HG03025 (cell line): ENCODE measurements around the gene TOMM40L.
"Not testable (repeated sequence)": the region's sequence is repeated elsewhere in the genome, so short reads cannot be mapped to it uniquely, and the experiment has no call there.

Experiments used
- ATAC-seq: cut with Tn5 transposase; IDR thresholded peaks from one replicate; pipeline ENCODE4 v1.9.1; 2021; ENCODE audit warnings: mild to moderate bottlenecking, moderate library complexity; ENCODE audit not compliant: unreplicated experiment, low FRiP score

The TOMM40L gene

DNA sequence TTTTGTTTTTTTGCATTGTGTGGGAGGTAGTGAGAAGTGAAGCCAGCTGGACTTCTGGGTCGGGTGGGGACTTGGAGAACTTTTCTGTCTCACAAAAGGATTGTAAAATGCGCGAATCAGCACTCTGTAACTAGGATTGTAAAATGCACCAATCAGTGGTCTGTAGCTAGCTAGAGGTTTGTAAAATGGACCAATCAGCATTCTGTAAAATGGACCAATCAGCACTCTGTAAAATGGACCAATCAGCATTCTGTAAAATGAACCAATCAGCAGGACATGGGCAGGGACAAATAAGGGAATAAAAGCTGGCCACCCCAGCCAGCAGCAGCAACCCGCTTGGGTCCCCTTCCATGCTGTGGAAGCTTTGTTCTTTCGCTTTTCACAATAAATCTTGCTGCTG lies 24.2 kb downstream of the TOMM40L start:
- not testable (repeated sequence) for ATAC-seq

DNA sequence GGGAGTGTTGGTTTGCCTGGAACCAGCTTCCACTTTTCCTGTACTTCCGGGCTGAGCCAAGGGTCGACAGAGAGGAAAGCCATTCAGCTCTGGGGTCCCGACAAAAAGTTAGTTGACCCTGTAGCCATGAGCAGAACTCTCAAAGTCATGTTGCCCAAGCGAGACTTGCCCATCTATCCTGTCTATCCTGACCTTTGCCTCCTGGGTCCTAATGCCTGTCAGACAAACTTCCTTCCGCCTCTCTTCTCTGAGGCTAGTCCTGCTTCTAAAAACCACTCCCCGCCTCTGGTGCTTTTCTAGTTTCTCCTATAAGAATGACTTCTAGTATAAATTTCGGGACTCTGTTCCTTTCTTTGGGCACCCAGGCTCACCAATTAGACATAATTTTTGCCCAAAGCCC lies 25.0 kb downstream of the TOMM40L start:
- ATAC-seq = no peak

GRCh38 chr1:161251579-161251978 lies 25.7 kb downstream of the TOMM40L start:
- no peak for ATAC-seq

DNA sequence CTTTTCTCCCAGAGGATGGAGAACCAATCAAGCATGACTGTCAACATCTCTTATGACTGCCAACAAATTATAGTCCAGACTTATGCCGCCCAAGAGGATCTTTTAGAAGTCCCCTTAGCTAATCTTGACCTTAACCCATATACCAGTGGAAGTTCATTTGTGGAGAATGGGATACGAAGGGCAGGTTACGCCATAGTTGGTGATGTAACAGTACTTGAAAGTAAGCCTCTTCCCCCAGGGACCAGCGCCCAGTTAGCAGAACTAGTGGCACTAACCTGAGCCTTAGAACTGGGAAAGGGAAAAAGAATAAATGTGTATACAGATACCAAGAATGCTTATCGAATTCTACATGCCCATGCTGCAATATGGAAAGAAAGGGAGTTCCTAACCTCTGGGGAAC lies 29.4 kb downstream of the TOMM40L start:
- not testable (repeated sequence) for ATAC-seq

DNA sequence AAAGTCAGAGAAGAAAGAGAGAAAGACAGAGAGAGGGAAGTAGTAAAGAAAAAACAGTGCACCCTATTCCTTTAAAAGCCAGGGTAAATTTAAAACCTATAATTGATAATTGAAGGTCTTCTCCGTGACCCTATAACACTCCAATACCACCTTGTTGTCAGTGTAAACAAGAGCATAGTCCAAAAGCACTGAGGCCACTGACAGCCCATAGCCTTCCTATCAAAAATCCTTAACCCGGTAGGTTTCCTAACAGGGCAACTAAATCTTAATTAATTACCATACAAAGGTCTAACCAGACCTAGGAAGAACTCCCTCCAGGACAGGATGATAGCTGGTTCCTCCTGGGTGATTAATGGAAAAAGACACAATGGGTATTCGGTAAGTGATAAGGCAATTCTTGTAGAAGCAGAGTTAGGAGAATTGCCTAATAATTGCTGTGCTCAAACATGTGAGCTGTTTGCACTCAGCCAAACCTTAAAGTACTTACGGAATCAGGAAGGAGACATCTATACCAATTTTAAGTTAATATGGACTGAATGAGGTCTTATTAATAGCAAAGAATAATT lies 30.2 kb downstream of the TOMM40L start:
- ATAC-seq = not testable (repeated sequence)

DNA sequence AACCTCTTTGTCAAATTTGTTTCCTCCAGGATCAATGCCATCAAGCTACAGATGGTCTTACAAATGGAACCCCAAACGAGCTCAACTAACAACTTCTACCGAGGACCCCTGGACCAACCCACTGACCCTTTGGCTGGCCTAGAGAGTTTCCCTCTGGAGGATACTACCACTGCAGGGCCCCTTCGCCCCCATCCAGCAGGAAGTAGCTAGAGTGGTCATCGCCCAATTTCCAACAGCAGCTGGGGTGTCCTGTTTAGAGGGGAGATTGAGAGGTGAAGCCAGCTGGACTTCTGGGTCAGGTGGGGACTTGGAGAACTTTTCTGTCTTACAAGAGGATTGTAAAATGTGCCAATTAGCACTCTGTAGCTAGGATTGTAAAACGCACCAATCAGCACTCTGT lies 31.2 kb downstream of the TOMM40L start:
- not testable (repeated sequence) for ATAC-seq

- no peak for ATAC-seq
Observed at GRCh38 chr1:161258439-161259344, 32.8 kb downstream of the TOMM40L start, which contains the start of gene PCP4L1. Gene PCP4L1 (plus strand): TSS chr1:161258745. CDS start chr1:161258975, 230 bp downstream.

DNA sequence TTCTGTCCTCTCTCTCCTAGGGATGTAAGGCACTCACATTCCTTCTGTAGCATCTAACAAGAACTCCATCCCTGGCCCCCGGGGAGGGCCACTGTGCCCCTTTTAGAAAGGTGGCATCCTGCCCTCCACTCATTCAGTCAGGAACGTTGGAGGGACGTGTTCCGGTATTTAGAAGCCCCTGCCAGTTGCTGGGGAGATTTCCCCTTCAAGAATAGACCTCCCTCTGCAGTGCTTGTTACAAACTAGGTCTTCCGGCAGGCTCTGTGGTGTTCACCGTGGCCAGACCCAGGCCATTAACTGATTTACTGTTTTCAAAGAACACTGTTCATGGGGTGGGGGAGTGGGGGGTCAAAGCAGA lies 33.5 kb downstream of the TOMM40L start:
- no peak for ATAC-seq

DNA sequence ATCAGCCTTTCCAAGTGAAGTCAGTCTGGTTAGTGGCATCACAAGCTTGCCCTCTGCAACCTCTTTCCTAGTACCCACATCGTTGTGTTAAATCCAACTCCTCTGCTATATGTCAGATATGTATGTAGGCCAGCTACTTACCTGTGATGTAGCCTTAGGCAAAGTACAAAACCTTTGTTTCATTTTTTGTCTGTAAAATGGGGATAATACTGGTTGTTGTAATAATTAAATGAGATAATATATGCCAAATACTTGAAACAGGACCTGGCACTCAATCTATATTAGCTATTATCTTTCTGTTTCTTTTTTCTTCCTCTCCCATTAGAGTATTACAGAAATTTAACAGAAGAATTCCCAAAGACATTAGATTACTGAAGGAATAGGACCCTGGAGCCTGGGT lies 33.9 kb downstream of the TOMM40L start:
- no peak for ATAC-seq

DNA sequence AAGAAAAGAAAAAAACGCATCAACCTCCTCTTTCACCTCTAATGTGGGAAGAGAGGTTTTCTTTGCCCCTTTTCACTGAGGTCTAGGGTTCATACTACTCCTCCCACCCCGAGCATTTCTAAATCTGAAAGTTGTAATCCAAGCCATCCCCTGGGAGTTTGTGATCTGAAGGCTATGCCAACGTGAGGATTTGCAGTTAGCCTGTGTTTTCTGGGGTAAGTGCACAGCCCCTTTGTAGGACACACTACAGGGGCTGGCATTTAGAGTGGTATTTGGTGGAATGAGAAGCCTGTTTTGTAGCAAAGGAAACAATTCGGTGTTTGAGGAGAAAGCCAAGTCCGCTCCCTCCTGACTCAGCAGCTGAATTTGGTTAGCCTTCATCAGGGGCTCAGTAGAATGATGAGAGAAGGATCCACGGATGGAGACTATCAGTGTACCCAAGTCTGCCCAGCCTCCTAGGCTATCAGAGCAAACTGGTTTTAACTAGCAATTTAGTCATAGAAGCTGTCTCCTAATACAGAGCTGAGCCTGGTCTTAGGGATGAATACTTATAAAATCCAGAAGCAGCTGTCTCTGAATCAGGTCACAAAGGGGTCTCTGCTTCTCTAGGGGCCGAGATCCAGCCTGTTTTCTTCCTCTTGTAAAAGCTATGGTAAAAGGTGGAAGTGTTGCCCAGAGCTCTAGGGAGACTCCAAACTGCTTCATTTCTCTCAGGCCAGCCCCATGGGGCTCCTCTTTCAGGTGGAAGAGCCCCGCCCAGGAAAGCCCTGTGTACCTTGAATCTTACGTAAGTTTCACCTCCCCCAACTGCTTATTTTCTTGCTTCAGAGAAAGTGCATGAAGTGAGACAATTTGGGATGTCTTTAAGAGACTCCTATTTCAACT lies 34.8 kb downstream of the TOMM40L start:
- ATAC-seq = no peak

- ATAC-seq = no peak
Observed at GRCh38 chr1:161261261-161262235, 35.7 kb downstream of the TOMM40L start.

DNA sequence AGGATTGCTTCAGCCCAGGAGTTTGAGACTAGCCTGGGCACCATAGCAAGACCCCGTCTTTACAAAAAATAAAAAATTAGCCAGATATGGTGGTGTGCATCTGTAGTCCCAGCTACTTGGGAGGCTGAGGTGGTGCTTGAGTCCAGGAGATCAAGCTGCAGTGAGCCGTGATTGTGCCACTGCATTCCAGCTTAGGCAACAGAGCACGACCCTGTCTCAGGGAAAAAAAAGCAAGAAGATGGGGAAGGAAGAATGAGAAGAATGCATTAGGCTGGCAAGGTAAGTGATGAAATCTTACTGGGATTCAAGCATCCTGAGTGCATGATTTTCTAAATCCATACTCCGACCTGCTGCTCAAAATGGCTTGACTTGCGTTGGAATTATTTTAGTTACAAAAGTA lies 39.4 kb downstream of the TOMM40L start:
- ATAC-seq = no peak

DNA sequence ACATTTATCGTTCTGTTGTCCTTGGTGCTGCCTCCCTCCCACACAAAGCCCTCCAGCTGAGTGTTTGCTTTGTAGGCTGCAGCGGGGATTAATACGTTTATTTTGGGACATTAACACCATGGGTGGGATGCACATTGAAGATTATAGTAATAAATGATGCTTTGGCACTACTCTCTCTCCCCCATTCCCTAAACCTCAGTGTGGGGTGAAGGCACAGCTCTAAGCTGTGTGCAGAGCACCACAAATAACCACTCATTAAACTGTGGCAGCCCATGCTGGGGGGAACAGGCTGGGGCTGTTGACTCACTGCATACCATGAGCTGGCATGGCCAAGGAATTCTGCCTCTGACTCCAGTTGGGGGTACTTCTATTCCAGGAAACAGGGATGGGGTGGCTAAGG lies 40.3 kb downstream of the TOMM40L start:
- no peak for ATAC-seq

- no peak for ATAC-seq
Observed at GRCh38 chr1:161266836-161267235, 41.0 kb downstream of the TOMM40L start.

DNA sequence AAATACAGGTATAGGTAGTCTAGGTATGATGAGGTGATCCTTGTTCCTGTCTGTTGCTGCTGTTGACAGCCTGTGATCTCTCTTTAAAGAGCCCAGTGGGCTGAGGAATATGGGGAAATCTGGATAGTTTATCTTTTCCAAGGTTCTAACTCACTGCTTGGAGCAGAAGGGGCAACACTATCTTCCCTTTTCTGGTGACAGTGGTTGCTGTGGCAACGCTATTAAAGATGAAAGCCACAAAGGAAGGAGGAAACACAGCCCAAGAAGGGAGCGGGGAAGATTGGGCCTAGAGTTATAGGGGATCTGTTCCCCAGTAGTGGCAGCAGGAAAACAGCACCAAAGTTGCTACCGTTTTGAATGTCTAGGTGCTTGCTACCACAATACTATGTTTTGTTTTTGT lies 41.5 kb downstream of the TOMM40L start:
- no peak for ATAC-seq

DNA sequence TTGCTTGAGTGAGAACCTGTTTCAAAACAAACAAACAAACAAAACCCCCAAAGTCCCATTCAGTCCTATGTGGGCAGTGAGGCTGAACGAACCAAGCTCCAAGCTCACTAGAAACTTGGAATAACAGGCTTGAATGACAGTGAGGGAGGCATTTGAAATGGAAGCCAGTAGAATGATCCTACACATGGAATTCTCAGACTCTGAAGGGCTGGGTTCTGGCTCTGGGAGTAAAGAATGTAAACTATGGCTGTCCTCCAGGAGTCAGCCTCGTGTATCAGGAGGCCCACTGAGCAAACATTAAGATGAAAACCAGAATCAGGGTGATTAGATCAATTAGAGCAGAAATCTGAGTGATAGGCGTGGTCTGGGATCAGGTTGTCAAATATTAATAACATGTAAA lies 47.5 kb downstream of the TOMM40L start:
- no peak for ATAC-seq

DNA sequence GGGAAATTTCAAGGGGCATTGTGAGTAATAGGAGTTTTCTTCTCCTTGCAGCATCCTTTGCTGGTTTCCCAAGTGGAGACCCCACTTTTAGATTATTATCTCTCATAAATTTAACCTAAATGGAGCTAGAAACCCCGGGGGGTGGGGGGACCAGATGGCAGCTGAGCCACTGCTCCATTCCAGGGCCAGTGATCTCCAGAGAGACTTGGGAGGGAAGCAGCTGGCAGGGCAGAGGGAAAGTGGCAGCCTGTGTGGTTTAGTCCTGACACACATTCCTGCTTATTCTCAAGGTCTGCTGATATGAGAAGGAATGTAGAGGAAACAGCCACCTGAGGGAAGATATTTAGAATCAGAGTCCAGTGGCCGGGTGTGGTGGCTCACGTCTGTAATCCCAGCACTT lies 49.0 kb downstream of the TOMM40L start:
- no peak for ATAC-seq
